Measurements from ENCODE around the gene LRRC23. TPM values are rescaled to one million over a fixed set of nuclear protein-coding genes. Genes with fewer than 3 reads are reported as not detected.
"Not testable (repeated sequence)": the region's sequence is repeated elsewhere in the genome, so short reads cannot be mapped to it uniquely, and the experiment has no call there.

LRRC23 gene
- total RNA-seq, 6 experiments from 2014 or later, result 0.93 to 4.3 (median 2.6) TPM

DNA sequence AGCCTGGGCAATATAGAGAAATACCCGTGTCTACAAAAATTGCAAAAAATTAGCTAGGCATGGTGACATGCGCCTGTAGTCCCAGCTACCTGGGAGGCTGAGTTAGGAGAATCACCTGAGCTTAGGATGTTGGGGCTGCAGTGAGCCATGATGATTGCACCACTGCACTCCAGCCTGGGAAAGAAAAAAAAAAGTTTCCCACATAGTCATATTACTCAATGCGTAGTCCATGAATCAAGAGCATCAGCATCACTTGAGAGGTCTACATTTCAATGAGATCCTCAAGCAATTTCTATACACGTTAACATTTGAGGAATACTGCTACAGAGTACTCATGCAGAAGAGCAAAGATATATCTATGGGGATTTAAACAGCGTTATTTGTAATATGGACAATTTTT, 5.2 kb upstream of the LRRC23 start:
- Histone ChIP-seq H3K27ac (no peak overlapping the region), H3K4me3 (no peak overlapping the region), H3K36me3 (no peaks in the 10 kb centered on the region), H3K9me3 (no peaks in the 10 kb centered on the region), H3K27me3 (no peaks in the 10 kb centered on the region), H3K4me1 (no peaks in the 10 kb centered on the region)
- intact Hi-C loops (cut with DNase I), result no loop called here
- WGBS (ENCODE audit: insufficient coverage, low coverage, low lambda C conversion rate, missing lambda C conversion rate), result 47% methylated on average over 5 of the region's 5 CpGs
- TF ChIP-seq POLR2A (IDR thresholded peaks at IDR 0.05), result no peak
- no peak for ATAC-seq
- no peak for DNase-seq

DNA sequence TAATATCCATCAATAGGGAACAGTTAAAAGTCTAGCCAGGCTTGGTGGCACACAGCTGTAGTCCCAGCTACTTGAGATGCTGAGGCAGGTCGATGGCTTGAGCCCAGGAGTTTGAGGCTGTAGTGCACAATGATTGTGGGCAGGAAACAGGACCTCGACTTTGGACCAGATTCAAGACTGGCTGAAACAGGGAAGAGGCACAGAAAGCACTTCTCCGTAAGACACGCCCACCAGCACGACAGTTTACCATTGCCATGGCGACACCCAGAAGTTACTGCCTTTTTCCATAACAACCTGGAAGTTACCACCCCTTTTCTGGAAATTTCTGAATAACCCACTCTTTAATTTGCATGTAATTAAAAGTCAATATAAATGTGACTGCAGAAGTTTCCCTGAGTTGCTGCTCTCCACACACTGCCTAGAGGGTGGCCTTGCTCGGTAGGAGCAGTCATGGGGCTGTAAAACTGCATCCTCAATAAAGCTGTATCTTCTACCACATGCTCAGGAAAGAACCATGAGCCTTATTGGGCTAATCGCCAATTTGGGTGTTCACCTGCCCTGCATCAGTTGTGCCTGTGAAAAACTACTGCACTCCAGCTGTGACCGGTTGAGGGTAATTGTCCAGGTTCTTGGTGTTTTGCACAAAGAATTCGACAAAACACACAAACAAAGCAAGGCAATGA, 4.6 kb upstream of the LRRC23 start:
- DNase-seq (peak in 1 of 3 donors; percentile 52), ATAC-seq (peak in 3 of 4 donors; percentile 32 to 44 (median 36))
- Histone ChIP-seq H3K36me3 (no peaks in the 10 kb centered on the region), H3K27ac (no peak overlapping the region), H3K9me3 (no peaks in the 10 kb centered on the region), H3K4me3 (no peak overlapping the region), H3K27me3 (no peaks in the 10 kb centered on the region), H3K4me1 (no peaks in the 10 kb centered on the region)
- no peak for TF ChIP-seq POLR2A (IDR thresholded peaks at IDR 0.05)
- TF ChIP-seq, protein P1, sequence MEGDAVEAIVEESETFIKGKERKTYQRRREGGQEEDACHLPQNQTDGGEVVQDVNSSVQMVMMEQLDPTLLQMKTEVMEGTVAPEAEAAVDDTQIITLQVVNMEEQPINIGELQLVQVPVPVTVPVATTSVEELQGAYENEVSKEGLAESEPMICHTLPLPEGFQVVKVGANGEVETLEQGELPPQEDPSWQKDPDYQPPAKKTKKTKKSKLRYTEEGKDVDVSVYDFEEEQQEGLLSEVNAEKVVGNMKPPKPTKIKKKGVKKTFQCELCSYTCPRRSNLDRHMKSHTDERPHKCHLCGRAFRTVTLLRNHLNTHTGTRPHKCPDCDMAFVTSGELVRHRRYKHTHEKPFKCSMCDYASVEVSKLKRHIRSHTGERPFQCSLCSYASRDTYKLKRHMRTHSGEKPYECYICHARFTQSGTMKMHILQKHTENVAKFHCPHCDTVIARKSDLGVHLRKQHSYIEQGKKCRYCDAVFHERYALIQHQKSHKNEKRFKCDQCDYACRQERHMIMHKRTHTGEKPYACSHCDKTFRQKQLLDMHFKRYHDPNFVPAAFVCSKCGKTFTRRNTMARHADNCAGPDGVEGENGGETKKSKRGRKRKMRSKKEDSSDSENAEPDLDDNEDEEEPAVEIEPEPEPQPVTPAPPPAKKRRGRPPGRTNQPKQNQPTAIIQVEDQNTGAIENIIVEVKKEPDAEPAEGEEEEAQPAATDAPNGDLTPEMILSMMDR (IDR thresholded peaks at IDR 0.05), result no peak
- intact Hi-C loops (cut with DNase I), result no loop called here
- 42% methylated on average over 8 of the region's 10 CpGs for WGBS (ENCODE audit: insufficient coverage, low coverage, low lambda C conversion rate, missing lambda C conversion rate)

DNA sequence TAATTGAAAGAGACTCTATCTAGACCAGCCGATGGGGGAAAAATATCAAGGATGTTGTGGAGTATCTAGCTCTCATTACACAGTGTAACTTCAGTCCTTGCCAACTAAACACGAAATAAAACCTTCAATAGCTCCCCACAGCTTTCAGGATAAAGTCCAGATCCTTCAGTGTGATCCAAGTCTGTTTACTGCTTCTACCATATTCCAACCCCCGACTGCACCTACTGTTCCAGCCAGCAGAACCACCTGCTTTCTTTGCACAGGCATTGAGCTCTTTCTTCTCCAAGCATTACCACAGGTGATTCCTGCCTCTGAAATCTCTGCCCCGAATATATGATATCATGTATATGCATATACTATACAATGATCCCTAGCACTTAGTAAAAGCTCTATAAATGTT, 2.2 kb upstream of the LRRC23 start:
- no peak for ATAC-seq
- H3K4me1 ChIP-seq, result no peaks in the 10 kb centered on the region
- H3K9me3 ChIP-seq, result no peaks in the 10 kb centered on the region
- DNase-seq, result no peak
- no peak overlapping the region for H3K4me3 ChIP-seq
- 57% methylated on average over 4 of the region's 4 CpGs for WGBS (ENCODE audit: insufficient coverage, low coverage, low lambda C conversion rate, missing lambda C conversion rate)
- H3K36me3 ChIP-seq, result no peaks in the 10 kb centered on the region
- intact Hi-C loops (cut with DNase I), result no loop called here
- no peak overlapping the region for H3K27ac ChIP-seq
- TF ChIP-seq POLR2A (IDR thresholded peaks at IDR 0.05), result no peak
- TF ChIP-seq, protein P1 (IDR thresholded peaks at IDR 0.05), result no peak
- no peaks in the 10 kb centered on the region for H3K27me3 ChIP-seq

DNA sequence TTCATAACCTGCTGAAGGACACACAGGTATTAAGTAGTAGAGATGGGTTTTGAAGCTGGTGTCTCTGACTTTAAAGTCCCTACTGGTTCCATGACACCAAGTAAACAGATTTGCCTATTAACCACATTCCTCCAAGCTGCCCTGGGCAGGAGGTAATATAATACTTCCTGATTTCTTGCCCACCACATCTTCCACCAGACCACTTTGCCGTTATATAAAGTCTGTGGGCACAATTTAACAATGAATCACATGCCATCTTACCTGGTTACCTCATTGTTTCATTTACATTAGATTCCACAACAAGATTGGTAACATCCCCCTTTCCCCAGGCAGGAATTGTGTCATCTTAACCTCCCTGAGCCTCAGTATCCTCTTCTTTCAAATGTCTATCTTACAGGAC, 900 bp upstream of the LRRC23 start:
- Histone ChIP-seq H3K9me3 (no peaks in the 10 kb centered on the region), H3K4me1 (no peaks in the 10 kb centered on the region), H3K4me3 (no peak overlapping the region), H3K27me3 (no peaks in the 10 kb centered on the region), H3K36me3 (no peaks in the 10 kb centered on the region), H3K27ac (no peak overlapping the region)
- 92% methylated on average over 1 of the region's 1 CpG for WGBS (ENCODE audit: insufficient coverage, low coverage, low lambda C conversion rate, missing lambda C conversion rate)
- DNase-seq (no peak), ATAC-seq (no peak)
- TF ChIP-seq, protein P1 (IDR thresholded peaks at IDR 0.05), result no peak
- TF ChIP-seq POLR2A (IDR thresholded peaks at IDR 0.05), result no peak
- intact Hi-C loops (cut with DNase I), result no loop called here

DNA sequence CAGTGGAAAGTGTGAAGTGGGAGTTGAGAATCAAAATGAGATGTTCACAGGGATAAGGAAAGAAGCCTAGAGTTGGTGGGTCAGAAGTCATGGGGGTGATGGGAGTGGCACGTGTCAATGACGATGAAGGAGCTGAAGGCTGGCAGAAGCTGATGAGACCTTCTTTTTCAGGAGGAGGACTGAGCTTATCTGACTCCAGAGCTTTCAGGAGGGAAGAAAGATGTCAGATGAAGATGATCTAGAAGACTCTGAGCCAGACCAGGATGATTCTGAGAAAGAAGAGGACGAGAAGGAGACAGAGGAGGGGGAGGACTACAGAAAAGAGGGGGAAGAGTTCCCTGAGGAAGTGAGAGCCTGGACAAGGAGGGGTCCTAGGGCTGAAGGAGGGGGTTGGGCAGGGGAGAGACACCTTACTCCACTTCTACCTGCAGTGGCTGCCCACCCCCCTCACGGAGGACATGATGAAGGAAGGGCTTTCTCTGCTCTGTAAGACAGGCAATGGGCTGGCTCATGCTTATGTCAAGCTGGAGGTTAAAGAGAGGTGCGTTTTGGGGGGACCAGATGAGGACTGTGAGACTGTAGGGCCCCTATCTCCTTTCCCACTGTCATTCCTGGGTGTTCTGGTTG, 905 bp downstream of the LRRC23 start:
- WGBS (ENCODE audit: insufficient coverage, low coverage, low lambda C conversion rate, missing lambda C conversion rate), result 58% methylated on average over 4 of the region's 5 CpGs
- Histone ChIP-seq H3K4me3 (peak overlapping the region in 1 of 3 donors; percentile 59), H3K9me3 (no peaks in the 10 kb centered on the region), H3K27me3 (no peaks in the 10 kb centered on the region), H3K4me1 (no peaks in the 10 kb centered on the region), H3K36me3 (no peaks in the 10 kb centered on the region), H3K27ac (no peak overlapping the region)
- DNase-seq (no peak), ATAC-seq (no peak)
- TF ChIP-seq, protein P1 (IDR thresholded peaks at IDR 0.05), result no peak
- no peak for TF ChIP-seq POLR2A (IDR thresholded peaks at IDR 0.05)
- intact Hi-C loops (cut with DNase I), result no loop called here

DNA sequence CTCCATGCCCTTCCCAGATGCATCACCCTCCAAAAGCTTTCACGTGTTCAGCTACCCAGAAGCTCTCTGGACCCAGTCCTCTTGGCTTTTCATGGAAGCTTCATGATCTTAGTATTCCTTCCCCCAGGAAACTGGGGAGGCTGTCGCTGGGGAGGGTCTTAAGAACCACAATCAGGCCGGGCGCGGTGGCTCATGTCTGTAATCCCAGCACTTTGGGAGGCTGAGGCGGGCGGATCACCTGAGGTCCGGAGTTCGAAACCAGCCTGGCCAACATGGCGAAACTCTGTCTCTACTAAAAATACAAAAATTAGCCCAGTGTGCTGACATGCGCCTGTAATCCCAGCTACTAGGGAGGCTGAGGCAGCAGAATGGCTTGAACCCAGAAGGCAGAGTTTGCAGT, 3.5 kb downstream of the LRRC23 start:
- H3K4me1 ChIP-seq; H3K4me3 ChIP-seq; ATAC-seq; H3K27me3 ChIP-seq; H3K9me3 ChIP-seq; DNase-seq; H3K36me3 ChIP-seq; H3K27ac ChIP-seq; intact Hi-C loops (cut with DNase I): not testable (repeated sequence)
- WGBS (ENCODE audit: insufficient coverage, low coverage, low lambda C conversion rate, missing lambda C conversion rate), result 83% methylated on average over 3 of the region's 11 CpGs

All from right lobe of liver (tissue), 6 donors.